Chondrocyte (in vitro differentiated cells): ENCODE results near the gene CHMP5. TPM values are rescaled to one million over a fixed set of nuclear protein-coding genes. Genes with fewer than 3 reads are reported as not detected.

Experiments used
- DNase-seq: peaks from one replicate; pipeline ENCODE4 v3.0.0; 2021; ENCODE audit warnings: mixed read lengths, low spot score
- H3K27ac Mint-ChIP-seq: one replicate; pipeline ENCODE4 v1.8.0; 2021; ENCODE audit warnings: mild to moderate bottlenecking, moderate library complexity, mixed read lengths; ENCODE audit not compliant: unreplicated experiment
- H3K27me3 Mint-ChIP-seq: 2 replicates; pipeline ENCODE4 v1.8.0; 2021; ENCODE audit warnings: low read depth, mixed read lengths
- H3K36me3 Mint-ChIP-seq: 2 replicates; pipeline ENCODE4 v1.8.0; 2021; ENCODE audit warnings: low read depth, mixed read lengths
- H3K4me1 Mint-ChIP-seq: 2 replicates; pipeline ENCODE4 v1.8.0; 2021; ENCODE audit warnings: low read depth, mild to moderate bottlenecking, mixed read lengths
- H3K4me3 Mint-ChIP-seq: one replicate; pipeline ENCODE4 v1.8.0; 2021; ENCODE audit warnings: mild to moderate bottlenecking, moderate library complexity, mixed read lengths; ENCODE audit not compliant: unreplicated experiment
- H3K9me3 Mint-ChIP-seq: 2 replicates; pipeline ENCODE4 v1.8.0; 2021; ENCODE audit warnings: low read depth, mixed read lengths
- total RNA-seq: library from RNA; stranded (reverse); gene quantifications from 3 replicates; pipeline ENCODE4 v1.2.1, GENCODE V29; 2021
- TF ChIP-seq, protein P1 (sequence below): fragments of 200-600 bp; sonication (generic); IDR thresholded peaks from 2 replicates; pipeline ENCODE4 v1.5.0; 2021; ENCODE audit warnings: antibody characterized with exemption, mild to moderate bottlenecking, moderate library complexity

The CHMP5 gene
- total RNA-seq, 1 donor from 2014 or later = 58.4 TPM

DNA sequence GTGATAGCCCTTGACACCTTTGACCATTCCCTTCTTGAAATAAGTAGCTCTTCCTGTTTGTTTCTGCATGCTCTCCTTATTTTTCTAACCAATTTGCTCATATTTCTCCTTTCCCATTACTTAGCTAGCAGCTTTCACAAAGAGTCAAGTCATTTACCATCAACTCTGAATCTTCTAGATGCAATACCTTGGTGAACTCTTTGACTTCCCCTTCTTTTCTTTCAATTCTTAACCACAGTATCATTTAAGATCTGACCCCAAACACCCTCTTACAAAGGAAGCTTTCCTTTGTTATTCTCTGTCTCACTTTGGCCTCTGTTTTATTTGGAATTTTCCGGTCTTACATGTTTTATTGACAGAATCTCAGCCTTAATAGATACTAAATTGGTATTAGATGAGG is 39.5 kb downstream of the CHMP5 start:
- Mint-ChIP-seq H3K4me3 (no peak overlapping the region), H3K27ac (no peak overlapping the region), H3K36me3 (peaks cover 32% of the 10 kb centered on the region), H3K9me3 (no peaks in the 10 kb centered on the region), H3K27me3 (no peaks in the 10 kb centered on the region), H3K4me1 (no peaks in the 10 kb centered on the region)
- TF ChIP-seq, protein P1, sequence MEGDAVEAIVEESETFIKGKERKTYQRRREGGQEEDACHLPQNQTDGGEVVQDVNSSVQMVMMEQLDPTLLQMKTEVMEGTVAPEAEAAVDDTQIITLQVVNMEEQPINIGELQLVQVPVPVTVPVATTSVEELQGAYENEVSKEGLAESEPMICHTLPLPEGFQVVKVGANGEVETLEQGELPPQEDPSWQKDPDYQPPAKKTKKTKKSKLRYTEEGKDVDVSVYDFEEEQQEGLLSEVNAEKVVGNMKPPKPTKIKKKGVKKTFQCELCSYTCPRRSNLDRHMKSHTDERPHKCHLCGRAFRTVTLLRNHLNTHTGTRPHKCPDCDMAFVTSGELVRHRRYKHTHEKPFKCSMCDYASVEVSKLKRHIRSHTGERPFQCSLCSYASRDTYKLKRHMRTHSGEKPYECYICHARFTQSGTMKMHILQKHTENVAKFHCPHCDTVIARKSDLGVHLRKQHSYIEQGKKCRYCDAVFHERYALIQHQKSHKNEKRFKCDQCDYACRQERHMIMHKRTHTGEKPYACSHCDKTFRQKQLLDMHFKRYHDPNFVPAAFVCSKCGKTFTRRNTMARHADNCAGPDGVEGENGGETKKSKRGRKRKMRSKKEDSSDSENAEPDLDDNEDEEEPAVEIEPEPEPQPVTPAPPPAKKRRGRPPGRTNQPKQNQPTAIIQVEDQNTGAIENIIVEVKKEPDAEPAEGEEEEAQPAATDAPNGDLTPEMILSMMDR = no peak
- DNase-seq = no peak

DNA sequence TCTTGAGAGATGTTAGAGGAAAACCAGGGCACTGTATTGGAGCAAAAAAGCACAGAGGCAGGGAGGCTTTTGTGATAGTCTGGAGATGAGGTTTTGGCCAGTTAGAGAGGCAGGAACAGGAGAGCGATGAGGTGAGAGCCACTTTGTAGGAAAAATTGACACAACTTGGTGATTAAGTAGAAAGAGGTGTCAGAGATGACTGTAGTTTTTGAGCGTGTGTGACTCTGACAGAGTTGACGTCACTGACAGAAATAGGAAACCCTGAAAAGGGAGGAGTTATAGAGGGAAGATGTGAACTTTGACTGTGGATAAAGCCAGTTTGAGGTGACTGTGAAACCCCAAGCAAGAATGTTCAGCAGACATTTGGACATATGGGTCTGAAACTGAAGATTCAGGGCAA is 41.2 kb downstream of the CHMP5 start:
- Mint-ChIP-seq H3K27me3 (no peaks in the 10 kb centered on the region), H3K9me3 (no peaks in the 10 kb centered on the region), H3K27ac (no peak overlapping the region), H3K4me1 (no peaks in the 10 kb centered on the region), H3K4me3 (no peak overlapping the region), H3K36me3 (peaks cover 30% of the 10 kb centered on the region)
- TF ChIP-seq, protein P1 = no peak
- no peak for DNase-seq

DNA sequence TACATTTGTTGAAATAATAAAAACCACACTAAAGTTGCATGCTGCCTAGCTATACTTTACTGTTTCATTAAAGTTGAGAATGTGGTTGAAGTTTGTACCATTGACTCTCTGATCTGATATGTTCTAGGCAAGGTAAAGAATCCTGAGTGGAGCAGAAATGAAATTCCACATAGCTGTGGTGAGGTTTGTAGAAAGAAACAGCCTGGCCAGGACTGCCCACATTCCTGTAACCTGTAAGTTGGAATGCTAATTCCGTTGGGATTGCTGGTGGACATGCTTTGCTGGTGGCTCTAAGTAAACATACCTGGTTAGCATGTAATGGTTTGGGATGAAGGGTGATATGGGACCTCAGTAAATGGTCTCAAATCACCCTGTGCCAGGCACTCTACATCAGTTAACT is 42.2 kb downstream of the CHMP5 start:
- no peak for DNase-seq
- Mint-ChIP-seq H3K4me1 (no peaks in the 10 kb centered on the region), H3K9me3 (no peaks in the 10 kb centered on the region), H3K36me3 (peaks cover 34% of the 10 kb centered on the region), H3K27ac (no peak overlapping the region), H3K27me3 (no peaks in the 10 kb centered on the region), H3K4me3 (no peak overlapping the region)
- TF ChIP-seq, protein P1 = no peak

DNA sequence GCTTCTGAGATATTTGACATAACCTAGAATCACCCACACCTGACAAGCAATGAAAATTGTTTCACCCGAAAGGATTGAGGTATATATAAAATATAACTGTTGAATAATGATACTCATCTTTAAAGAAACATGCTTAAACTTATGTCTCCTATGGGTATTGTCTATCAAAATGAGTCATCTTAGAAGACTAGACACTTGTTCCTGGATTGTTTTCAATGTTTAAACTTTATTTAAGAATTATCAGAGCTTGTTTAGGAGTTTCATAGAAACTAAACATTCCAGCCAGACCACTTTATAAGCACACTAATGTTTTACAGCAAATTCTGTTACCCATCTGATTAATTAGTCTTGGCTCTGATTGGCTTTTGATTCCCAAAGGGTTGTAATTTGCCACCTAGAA is 45.1 kb downstream of the CHMP5 start:
- Mint-ChIP-seq H3K4me3 (no peak overlapping the region), H3K27ac (no peak overlapping the region), H3K27me3 (no peaks in the 10 kb centered on the region), H3K36me3 (peaks cover 39% of the 10 kb centered on the region), H3K4me1 (no peaks in the 10 kb centered on the region), H3K9me3 (no peaks in the 10 kb centered on the region)
- no peak for DNase-seq
- TF ChIP-seq, protein P1 = no peak

DNA sequence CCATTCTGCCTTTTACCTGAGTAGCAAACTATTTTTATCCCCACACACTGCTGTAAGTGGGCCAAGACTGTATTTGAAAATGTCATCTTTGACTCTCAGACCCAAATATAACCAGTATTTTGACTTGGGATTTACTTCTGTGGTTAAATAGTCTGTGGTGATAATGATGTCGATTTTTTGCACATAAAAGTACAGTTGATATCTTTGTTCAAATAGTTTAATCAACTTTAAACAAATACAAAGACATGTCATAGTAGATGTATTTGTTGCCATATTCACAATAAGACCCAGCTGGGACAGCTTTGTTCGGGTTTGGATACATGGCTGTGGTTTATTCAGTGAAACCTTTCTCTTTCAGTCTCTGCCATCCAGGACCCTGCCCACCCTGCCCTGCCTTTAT is 45.9 kb downstream of the CHMP5 start:
- TF ChIP-seq, protein P1 = no peak
- no peak overlapping the region for H3K27ac Mint-ChIP-seq
- no peaks in the 10 kb centered on the region for H3K27me3 Mint-ChIP-seq
- no peak for DNase-seq
- H3K9me3 Mint-ChIP-seq = no peaks in the 10 kb centered on the region
- no peak overlapping the region for H3K4me3 Mint-ChIP-seq
- peaks cover 43% of the 10 kb centered on the region for H3K36me3 Mint-ChIP-seq
- H3K4me1 Mint-ChIP-seq = no peaks in the 10 kb centered on the region
